Measurements from ENCODE around the gene EIF4ENIF1. TPM values are rescaled to one million over a fixed set of nuclear protein-coding genes. Genes with fewer than 3 reads are reported as not detected.

EIF4ENIF1 gene
- total and polyA plus RNA-seq, 2 experiments from 2014 or later: 10.8 to 13.4 TPM

- no peaks in the 10 kb centered on the region for H3K9me3 Mint-ChIP-seq
- no peak for DNase-seq (ENCODE audit: low spot score)
- H3K9me2 ChIP-seq (ENCODE audit: insufficient read depth): no peaks in the 10 kb centered on the region
Observed at GRCh38 chr22:31393893-31394292, 95.7 kb downstream of the EIF4ENIF1 start.

More at GRCh38 chr22:31393893-31394292, 95.7 kb downstream of the EIF4ENIF1 start:
- ATAC-seq: no peak
- no peak overlapping the region for H3K27ac ChIP-seq (ENCODE audit: low read depth)
- H2AFZ ChIP-seq: no peak overlapping the region
- no peaks in the 10 kb centered on the region for H3K79me2 ChIP-seq (replicated peaks; ENCODE audit: insufficient read depth)
- no peaks in the 10 kb centered on the region for H3K36me3 ChIP-seq (ENCODE audit: insufficient read depth)
- no peaks in the 10 kb centered on the region for H4K20me1 ChIP-seq (replicated peaks; ENCODE audit: insufficient read depth)
- peaks cover 9% of the 10 kb centered on the region for H3K4me1 ChIP-seq (ENCODE audit: insufficient read depth)
- H3K4me2 ChIP-seq: no peak overlapping the region
- H3K27me3 Mint-ChIP-seq (ENCODE audit: insufficient read depth, low read depth, poor library complexity): peaks cover 2% of the 10 kb centered on the region
- no peak for TF ChIP-seq JUNB (IDR thresholded peaks at IDR 0.05; ENCODE audit: unreplicated experiment)
- TF ChIP-seq CREB1 (CRISPR knock-in tag; IDR thresholded peaks at IDR 0.05; ENCODE audit: low read depth): no peak
- TF ChIP-seq ZNF114 (CRISPR knock-in tag; IDR thresholded peaks at IDR 0.05): 0 out of 2 replicates have a peak, but pooled peaks have one; percentile 23
- TF ChIP-seq ETS1 (IDR thresholded peaks at IDR 0.05): no peak
- no peaks in the 10 kb centered on the region for H3K36me3 Mint-ChIP-seq (ENCODE audit: low read depth)
- no peak overlapping the region for H3K27ac Mint-ChIP-seq
- H3K4me3 Mint-ChIP-seq: no peak overlapping the region
- no peaks in the 10 kb centered on the region for H3K27me3 ChIP-seq (ENCODE audit: insufficient read depth)
- H3K4me1 Mint-ChIP-seq: peaks cover 2% of the 10 kb centered on the region; the same call in 2 of the 3 replicates
- no peaks in the 10 kb centered on the region for H3F3A ChIP-seq (replicated peaks; ENCODE audit: low read depth)
- H3K4me3 ChIP-seq: no peak overlapping the region

Small RNAs within 50 kb of the gene (small RNA-seq; reads per million reads assigned to genes)
- gene AL096701.2 (ENCODE audit: low replicate concordance) (not detected), gene RNU6-28P (ENCODE audit: low replicate concordance) (not detected)

Other genes with a start within 250 kb of the EIF4ENIF1 start
- 1.6 and 2.2 TPM in 2 replicates for gene PIK3IP1, start 197.4 kb downstream of the EIF4ENIF1 start, total RNA-seq (2014; rRNA removed; shearing (Covaris generic))
- 1.1 and 1.5 TPM in 2 replicates for gene PIK3IP1, start 197.4 kb downstream of the EIF4ENIF1 start, polyA plus RNA-seq (2016; fragmentation: Nextera tagmentation; extraction: Ambion mirVana)
- gene PATZ1, start 143.5 kb downstream of the EIF4ENIF1 start, total RNA-seq (2014; rRNA removed; shearing (Covaris generic)): 51.5 and 56.8 TPM in 2 replicates
- 22.0 and 23.2 TPM in 2 replicates for gene PATZ1, start 143.5 kb downstream of the EIF4ENIF1 start, polyA plus RNA-seq (2016; fragmentation: Nextera tagmentation; extraction: Ambion mirVana)
- 63.9 and 69.7 TPM in 2 replicates for gene DRG1, start 90.2 kb downstream of the EIF4ENIF1 start, total RNA-seq (2014; rRNA removed; shearing (Covaris generic))
- gene DRG1, start 90.2 kb downstream of the EIF4ENIF1 start, polyA plus RNA-seq (2016; fragmentation: Nextera tagmentation; extraction: Ambion mirVana): 78.1 and 87.6 TPM in 2 replicates
- gene SFI1, start 6.7 kb upstream of the EIF4ENIF1 start, total RNA-seq (2014; rRNA removed; shearing (Covaris generic)): 23.8 and 25.6 TPM in 2 replicates
- gene SFI1, start 6.7 kb upstream of the EIF4ENIF1 start, polyA plus RNA-seq (2016; fragmentation: Nextera tagmentation; extraction: Ambion mirVana): 16.7 and 17.4 TPM in 2 replicates
- 51.6 and 54.5 TPM in 2 replicates for gene PISD, start 172.4 kb upstream of the EIF4ENIF1 start, total RNA-seq (2014; rRNA removed; shearing (Covaris generic))
- gene PISD, start 172.4 kb upstream of the EIF4ENIF1 start, polyA plus RNA-seq (2016; fragmentation: Nextera tagmentation; extraction: Ambion mirVana): 40.7 and 43.1 TPM in 2 replicates